NCI-H524 (cell line): ENCODE results near the gene LRRFIP1.

Source experiments
- DNase-seq, 2 experiments: peaks; one replicate each; lab custom pipeline; 2025; lab: John Stamatoyannopoulos, UW

The LRRFIP1 gene

DNA sequence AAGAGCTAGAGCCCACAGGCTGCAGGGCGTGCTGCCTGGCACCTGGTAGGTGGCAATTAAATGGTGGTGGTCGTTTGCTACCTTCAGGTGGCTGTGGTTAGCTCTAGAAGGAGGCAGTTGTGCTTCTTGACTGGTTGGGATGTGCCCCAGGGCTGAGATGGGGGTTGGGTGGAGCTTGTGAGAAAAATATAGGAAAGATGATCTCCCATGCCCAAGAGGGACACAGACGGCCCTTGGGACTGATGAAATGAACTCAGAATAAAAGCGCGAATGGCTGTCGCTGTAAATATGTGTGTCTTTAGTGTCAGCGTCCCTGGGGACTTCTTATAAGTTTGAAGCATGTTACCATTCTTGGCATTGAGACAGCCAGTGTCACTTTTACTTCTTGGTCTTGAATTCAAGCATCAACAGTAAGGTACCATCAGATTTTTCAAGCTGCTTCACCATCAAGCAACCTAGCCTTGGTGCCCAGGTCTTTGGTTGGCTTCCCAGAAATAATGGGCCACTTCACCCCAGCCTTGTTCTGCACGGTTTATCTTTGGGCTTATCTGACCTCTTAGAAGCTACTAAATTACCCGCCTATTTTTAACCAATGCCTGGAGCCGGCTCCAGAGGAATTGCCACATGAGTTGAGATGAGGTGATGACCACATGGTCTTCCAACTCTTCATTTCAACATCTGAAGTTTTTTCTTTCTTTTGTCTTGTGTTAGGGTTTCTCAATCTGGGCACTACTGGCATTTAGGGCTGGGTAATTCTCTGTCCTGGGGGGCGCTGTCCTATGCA is 11.9 kb downstream of the LRRFIP1 start:
- no peak for DNase-seq

DNA sequence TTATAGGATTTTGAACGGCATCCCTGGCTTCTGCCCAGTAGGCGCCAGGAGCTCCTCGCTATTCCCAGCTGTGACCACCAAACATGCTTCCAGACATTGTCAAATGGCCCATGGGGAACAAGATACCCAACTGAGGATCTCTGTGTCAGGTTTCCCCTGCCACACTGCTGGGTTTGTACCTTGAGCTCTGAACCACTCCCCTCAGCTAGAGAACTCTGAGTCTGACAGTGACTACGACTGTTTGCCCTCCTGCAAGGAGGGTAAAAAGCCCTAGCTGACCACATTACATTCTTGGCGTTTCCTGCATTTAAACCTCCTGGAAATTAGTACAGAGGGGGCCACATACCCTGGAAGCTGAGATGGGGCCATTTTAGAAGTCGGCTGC is 12.4 kb downstream of the LRRFIP1 start:
- DNase-seq = no peak

DNA sequence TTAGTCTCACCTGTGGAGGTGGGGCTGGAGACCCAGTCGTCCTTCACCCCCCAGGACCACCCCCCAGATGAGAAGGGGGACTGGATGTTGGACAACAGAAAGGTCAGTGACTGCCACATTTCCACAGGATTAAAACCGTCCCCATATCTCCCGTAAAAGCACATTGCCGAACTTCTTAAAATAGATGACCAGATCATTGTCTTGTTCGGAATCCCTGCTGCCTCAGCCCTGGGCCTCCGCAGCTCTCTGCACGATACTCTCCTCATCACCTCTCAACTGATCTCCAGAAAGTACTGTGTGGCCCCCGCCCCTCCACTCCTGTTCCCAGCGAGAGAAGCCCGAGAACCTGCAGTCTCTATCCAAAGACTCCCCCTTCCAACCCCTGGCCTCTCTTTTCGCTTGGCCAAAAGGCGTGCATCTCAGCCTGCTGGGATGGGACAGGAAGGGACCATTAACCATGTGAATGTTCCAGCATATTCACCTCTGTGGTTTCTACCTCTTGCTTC is 13.2 kb downstream of the LRRFIP1 start:
- no peak for DNase-seq

DNA sequence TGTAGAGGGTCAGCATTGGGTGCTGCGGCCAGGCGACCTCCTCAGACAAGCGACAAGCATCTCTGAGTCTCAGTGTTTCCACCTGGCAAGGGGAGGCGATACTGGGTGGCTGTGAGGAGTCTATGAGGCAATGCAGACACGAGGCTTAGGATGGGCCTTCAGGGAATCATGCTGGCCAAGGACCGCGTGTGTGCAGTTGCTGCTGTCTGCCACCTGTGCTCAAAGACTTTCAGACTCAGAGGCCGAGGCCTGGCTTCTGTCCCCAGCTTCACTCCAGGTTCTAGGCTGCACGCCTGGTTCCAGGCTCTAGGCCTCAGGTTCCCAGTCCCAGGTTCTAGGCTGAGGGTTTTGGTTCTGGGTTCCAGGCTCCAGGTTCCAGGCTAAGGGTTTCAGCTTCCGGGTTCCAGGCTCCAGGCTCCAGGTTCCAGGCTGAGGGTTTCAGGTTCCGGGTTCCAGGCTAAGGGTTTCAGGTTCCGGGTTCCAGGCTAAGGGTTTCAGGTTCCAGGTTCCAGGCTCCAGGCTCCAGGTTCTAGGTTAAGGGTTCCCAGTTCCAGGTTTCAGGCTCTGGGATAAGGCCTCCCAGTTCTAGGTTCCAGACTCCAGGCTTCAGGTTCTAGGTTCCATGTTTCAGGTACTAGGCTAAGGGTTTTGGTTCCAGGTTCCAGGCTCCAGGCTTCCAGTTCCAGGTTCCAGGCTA is 14.8 kb downstream of the LRRFIP1 start:
- no peak for DNase-seq

DNA sequence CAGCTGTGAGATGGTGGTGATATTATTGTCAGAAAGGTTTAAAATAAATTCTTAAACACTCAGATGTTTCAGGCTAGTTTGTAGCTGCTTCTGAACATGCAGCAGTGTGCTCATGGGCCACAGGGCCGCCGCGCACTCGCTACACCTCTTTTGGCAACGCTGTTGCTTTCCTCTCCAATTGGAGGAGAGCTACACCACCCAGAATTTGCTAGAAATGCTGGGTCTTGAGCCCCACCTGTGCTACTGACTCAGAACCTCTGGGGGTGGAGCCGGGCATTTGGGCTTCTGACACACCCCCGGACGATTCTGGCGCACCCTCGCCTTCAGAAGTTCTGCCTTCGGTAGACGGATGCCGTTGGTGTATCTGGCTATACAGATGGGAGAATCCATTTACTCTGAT is 15.7 kb downstream of the LRRFIP1 start:
- no peak for DNase-seq

DNA sequence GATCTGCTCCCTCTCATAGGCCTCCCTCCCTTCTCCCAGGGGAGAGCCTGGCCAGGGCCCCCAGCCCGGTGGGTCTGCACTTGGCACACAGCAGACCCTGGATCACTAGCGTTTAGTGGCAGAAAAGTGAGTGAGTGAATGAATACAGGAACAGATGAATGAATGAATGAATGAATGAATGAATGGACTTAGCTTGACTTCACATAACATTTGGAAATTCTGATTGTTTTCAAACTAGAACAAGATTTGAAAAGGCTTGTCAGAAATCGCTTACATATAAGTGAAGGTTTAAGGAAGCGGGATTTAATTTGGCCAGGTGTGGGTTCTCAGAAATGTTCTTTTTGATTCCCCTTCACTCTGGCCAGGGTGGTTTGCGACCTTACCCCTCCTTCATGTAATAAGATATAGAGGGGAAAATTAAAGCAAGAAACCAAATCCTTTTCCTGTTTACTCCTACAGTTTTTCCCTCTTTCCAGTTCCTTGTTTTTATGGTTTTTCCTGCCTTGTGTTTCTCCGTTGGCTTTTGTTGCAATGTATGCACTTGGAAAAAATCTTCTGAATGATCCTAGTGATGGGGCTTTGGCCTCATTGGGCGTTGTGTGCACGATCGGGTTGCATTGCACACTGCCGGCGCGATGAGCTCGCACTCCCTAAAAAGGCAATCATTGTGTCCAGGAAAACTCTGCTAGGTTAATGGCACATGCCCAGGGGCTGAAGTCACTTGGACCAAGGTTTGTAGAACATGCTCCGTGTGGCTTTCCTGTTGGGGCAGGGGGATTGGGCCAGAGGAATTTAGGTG is 16.4 kb downstream of the LRRFIP1 start:
- no peak for DNase-seq

DNA sequence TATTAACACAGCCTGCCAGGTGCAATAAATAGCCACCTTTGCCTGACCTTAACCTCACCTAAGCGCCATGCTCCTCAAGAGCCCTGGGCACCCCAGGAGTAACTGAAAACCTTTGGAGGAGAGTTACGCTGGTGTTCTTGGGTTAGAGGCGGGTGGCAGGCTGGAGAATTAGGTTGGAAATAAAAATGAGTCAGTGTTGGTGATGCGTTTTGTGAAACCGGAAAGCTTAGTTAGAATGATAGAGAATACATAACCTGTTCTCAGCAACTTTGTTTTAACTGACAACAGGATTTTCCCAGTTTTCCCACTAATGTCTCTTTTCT is 17.0 kb downstream of the LRRFIP1 start:
- DNase-seq = no peak

DNA sequence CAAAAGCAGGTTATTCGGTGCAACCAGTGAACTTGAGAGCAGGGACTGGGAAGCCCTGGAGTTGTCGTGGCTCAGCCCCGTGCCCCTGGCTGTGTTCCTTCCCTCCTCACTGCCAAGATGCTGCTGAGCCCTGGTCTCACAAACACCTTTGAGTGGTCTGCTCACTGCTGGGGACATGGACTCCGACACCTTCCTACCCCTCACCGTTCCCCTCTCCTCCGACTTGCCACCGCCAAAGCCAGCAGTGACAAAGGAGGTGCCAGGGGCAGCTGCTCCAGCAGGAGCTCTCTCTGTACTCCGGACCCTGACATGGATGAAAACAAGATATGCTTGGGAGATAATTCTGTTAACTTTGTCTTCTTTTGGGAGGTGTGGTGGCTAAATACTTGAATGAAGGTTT is 17.9 kb downstream of the LRRFIP1 start:
- DNase-seq = no peak

DNA sequence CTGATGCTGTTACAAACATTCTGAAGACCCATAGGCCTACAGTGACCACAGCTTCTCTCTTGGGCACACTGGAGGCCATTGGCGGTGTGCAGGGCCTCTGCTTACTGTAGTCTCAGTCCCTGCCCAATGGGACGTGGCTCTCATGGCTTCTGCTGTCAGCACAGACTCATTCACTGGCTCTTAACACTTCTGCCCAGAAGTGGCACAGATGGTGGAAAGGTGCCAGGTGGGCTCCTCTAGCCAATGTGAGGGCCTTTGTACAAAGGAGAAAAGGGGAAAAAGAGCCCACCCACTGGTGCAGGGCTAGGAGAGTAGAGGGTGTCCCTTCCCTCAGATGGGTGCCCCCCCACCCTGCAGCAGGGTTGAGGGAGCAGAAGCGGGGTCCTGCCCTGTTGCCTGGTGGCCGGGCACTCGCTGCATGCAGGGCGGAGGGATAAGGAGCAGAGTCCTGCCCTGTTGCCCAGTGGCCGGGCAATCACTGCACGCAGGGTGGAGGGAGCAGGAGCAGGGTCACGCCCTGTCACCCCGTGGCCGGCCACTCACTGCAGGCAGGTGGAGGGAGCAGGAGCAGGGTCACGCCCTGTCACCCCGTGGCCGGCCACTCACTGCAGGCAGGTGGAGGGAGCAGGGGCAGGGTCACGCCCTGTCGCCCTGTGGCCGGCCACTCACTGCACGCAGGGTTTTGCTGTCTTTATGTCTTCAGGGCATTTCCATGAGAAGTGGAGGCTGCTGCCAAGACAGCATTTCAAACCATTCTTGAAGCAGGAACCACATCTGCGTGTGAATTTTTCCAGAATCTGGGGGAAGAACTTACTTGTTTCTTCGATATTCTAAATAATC is 20.0 kb downstream of the LRRFIP1 start:
- peak in 1 of 2 experiments; percentile 26 for DNase-seq

DNA sequence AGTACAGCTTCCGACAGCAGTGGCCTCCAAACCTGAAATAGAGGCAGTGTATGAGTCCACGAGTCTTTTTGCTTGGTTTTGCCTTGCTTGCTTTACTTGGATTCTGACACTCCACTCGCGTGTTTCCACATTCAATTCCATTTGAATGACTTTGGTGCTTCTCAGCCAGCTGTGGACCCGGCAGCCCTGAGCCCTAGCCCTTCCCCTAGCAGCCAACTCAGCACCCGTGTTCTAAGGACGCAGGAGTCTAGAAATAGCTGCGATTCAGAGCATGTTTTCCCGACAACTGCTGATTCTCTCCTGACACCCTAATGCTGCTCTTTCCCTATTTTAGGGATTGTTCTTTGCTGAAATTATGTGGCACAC is 20.6 kb downstream of the LRRFIP1 start:
- no peak for DNase-seq

DNA sequence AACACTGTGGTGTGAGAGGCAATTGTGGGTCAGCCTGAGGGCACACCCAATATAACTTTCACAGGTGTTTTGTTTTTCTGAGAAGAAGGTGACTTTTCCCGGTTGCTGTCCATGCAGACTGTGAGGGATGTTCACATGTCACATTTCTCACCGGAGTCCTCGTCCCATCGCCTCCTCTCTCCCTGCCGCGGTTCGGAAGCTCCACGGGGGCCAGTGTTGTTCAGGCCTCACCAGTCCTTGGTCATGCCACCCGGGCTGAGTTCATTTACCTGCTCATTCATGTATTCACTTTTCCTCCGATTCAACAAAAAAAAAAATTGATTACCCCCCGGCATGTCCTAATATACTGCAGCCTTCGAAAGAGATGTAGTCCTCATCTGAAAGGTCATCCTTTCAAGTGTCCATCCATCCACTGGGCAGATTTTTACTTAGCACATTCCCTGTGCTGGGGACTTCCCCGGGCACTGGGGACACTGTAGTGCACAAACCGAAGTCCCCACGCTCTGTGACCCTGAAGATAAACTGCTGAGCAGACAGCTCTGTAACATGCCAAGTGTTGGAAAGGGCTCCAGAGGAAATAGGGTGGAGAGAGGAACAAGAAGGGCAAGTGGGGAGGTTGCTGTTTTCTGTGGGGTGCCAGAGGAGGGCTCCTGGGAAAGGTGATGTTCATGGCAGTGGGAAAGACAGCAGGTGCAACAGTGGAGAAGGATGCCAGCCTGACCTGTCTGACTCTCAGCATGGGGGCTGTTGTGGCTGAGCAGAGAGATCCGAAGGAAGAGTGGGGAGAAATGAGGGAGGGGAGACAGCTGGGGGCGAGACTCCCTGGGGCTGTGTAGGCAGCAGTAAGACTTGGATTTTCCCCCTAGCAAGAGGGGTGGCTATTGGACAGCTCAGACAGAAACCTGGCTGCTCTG is 22.4 kb downstream of the LRRFIP1 start:
- no peak for DNase-seq

DNA sequence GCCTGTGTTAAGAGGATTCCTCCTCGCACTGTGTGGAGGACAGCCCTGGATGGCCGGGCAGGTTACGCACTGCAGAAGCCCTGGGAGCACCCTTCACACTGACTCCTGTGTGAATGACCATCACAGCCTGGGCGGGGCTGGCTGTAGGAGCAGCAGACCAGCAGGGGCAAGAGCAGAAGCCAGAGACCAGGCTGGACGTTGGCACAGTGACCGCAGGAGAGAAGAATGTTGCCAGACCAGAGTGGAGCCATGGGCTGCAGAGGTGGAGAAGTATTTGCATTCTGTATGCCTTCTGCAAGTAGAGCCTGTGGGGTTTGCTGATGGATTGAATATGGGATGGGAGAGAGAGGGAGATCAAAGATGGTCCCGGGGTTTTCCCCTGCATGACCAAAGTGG is 23.1 kb downstream of the LRRFIP1 start:
- DNase-seq = no peak

DNA sequence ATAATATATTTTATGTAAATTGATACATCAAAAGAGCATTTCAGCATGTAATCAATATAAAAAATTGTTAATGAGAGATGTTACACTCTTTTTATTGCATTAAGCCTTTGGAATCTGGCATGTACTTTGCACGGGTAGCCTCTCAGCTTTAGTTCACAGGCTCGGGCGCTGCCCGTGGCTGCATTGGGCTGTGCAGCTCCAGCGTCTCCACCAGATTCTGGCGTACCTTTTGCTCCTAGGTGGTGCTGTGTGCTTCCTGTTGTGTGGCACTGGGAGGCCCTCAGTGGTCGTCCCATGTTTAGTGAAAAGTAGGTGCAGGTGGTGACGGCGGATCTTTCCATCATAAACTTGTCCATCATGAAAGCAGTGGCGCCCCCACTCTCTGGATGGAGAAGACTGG is 24.4 kb downstream of the LRRFIP1 start:
- no peak for DNase-seq

DNA sequence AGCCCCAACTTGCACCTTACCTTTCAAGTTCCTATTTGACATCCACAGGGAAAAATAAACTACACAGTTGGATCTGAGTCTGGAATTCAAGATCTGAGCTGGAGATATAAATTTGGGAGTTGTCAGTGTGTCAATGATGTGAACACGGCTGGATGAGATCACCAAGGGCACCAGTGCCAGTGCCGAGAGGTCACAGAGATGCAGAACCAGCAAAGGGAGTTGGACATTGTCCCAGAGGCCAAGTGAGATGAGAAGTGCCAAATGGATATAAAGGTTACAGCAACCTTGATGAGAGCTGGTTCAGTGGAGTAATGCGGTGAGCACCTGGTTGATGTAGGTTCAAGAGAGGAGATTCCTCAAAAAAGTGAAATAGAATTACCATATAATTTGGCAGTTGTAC is 24.8 kb downstream of the LRRFIP1 start:
- no peak for DNase-seq

DNA sequence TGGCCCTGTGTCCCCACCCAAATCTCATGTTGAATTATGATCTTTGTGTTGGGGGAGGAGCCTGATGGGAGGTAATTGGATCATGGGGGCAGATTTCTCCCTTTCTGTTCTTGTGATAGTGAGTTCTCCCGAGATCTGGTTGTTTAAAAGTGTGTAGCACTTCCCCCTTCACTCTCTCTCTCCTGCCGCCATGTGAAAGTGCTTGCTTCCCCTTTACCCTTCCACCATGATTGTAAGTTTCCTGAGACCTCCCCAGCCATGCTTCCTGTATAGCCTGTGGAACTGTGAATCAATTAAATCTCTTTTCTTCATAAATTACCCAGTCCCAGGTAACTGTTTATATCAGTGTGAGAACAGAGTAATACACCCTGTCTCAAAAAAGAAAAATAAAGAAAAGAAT is 25.5 kb downstream of the LRRFIP1 start:
- DNase-seq = no peak

DNA sequence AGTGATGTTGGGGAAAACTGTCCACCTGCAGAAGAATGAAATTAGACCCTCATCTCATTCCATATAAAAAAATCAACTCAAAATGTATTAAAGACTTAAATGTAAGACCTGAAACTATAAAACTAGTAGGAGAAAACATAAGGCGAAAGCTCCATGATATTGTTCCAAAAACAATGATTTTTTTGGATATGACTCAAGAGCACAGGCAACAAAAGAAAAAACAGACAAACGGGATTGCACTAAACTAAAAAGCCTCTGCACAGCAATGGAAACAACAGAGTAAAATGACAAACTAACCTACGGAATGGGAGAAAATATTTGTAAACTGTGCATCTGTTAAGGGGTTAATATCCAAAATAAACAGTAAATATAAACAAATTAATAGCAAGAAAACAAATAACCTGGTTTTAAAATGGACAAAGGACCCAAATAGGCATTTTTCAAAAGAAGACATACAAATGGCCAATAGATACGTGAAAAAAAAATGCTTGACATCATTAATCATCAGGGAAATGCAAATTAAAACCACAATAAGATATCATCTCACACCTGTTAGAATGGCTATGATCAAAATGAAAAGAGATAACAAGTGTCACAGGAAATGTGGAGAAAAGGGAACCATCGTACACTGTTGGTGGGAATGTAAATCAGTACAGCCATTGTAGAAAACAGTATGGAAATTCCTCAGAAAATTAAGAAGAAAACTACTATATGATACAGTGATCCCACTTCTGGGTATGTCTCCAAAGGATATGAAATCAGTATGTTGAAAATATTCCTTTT is 26.6 kb downstream of the LRRFIP1 start:
- DNase-seq = no peak

DNA sequence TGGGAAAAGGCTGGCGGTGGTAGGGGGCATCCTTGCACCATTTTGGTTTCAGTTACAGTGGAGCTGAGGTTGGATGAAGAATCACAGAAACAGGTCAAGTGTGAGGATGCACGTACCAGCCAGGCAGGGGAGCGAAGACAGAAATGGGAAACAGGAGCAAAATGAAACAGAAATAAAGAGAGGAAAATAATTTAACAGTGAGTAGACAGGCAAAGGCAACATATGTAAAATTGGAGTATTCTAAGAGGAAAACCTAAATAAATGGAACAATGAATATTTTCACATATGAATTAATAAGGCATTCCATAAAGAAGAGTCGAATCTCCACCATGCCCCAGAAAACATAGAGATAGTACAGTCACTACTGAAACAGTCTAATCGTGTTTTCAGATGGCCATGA is 29.7 kb downstream of the LRRFIP1 start:
- no peak for DNase-seq

DNA sequence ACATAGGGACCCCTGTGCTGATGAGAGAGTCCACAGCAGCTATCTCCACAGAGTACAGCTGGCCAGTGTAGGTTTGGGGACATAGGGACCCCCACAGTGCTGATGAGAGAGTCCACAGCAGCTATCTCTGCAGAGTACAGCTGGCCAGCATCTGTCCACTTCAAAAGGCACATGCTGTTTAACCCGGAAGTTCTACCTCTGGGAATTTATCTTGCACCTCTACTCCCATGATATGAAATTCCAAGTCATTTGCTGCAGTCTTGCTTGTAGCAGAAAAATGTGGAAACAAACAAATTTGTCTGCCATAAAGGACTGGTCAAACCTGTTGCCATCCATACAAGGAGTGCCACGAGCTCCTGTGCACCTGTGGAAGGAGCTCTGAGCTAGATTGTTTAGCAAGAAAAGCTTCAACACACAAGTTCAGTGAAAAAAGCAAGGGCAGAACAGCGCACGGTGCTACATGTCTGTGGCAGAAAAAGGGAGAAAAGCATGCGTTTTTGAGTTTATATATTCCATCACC is 33.1 kb downstream of the LRRFIP1 start:
- DNase-seq = no peak

DNA sequence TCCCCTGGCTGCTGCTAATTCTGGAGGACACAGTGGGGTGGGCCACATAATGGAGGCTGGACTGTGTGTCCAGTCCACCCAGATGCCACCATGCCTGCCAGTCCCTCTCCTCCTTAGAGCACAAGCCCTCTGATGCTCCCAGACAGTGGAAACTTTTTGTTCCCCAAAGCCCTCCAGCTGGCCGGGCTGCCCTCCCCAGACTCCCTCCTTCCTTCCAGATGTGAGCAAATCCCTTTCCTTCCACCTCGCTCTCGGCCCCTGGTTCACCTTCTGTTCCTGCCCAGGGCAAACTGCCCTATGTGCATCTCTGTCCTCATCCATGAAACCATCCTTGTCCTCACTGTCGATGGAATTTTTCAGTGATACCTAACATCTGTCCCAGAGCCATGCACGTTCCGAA is 33.9 kb downstream of the LRRFIP1 start:
- DNase-seq = peak in 1 of 2 experiments; percentile 6

DNA sequence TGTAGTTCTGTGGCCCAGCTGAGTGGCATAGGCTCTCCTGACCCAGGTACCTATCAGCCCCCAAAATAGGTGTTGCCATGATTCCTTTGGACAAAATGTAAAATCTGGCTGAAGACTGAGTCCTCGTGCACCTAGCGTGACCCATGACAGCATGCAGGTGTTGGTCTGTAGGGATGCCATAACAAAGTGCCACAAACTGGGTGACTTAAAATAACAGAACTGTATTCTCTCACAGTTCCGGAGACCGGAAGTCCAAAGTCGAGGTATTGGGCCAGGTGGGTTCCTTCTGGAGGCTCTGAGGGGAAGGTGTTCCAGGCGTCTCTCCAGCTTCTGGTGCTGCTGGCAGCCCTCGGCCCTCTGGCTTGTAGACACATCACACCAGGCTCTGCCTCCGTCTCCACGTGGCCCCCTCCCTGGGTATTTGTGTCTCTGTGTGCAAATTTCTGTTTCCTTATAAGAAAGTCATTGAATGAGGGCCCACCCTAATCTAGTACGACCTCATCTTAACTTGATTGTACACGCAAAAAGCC is 34.5 kb downstream of the LRRFIP1 start:
- no peak for DNase-seq
